OCI-LY7 (cell line): ENCODE measurements around the gene PRKCI. TPM values are rescaled to one million over a fixed set of nuclear protein-coding genes. Genes with fewer than 3 reads are reported as not detected.

ENCODE experiments used
- BruUV-seq: library from RNA; stranded (reverse); fragments of 400-500 nt; replicated peaks from 2 replicates; lab custom pipeline; 2021; lab: Mats Ljungman, UMichigan
- CTCF ChIA-PET: fragments of 300-600 bp; sonication (Branson Sonifier 250); formaldehyde crosslinking; loops from one replicate; lab custom pipeline; 2022; ENCODE audit warnings: antibody characterized with exemption; ENCODE audit not compliant: unreplicated experiment; lab: Charles Lee
- POLR2A ChIA-PET: fragments of 300-600 bp; sonication (Branson Sonifier 250); formaldehyde crosslinking; loops from one replicate; lab custom pipeline; 2022; ENCODE audit warnings: antibody characterized with exemption; lab: Charles Lee
- DNase-seq: peaks from one replicate; pipeline ENCODE4 v3.0.0-alpha.2; 2015; ENCODE audit warnings: low spot score
- H2AFZ ChIP-seq: fragments of 200-600 bp; sonication (generic), shearing (Covaris generic); 2 replicates; pipeline ENCODE4 v1.6.1; 2014; ENCODE audit warnings: mild to moderate bottlenecking, antibody characterized with exemption, low read length, moderate library complexity
- H3K27ac ChIP-seq: fragments of 200-600 bp; sonication (generic); 2 replicates; pipeline ENCODE4 v1.5.1; 2014; ENCODE audit warnings: mixed run types, low read depth, mild to moderate bottlenecking, moderate library complexity, low read length, inconsistent platforms; ENCODE audit not compliant: poor library complexity, severe bottlenecking
- H3K36me3 ChIP-seq: fragments of 200-600 bp; sonication (generic); 2 replicates; pipeline ENCODE4 v1.6.1; 2014; ENCODE audit warnings: mild to moderate bottlenecking, antibody characterized with exemption, low read length, moderate library complexity, mixed read lengths; ENCODE audit not compliant: insufficient read depth
- H3K4me1 ChIP-seq: fragments of 200-600 bp; sonication (generic); 2 replicates; pipeline ENCODE4 v1.5.1; 2014; ENCODE audit warnings: mild to moderate bottlenecking, low read length; ENCODE audit not compliant: insufficient read depth, poor library complexity, severe bottlenecking
- H3K4me2 ChIP-seq: fragments of 200-600 bp; sonication (generic); 2 replicates; pipeline ENCODE4 v1.6.1; 2014; ENCODE audit warnings: mild to moderate bottlenecking, low read length
- H3K4me3 ChIP-seq: fragments of 200-600 bp; sonication (generic); 2 replicates; pipeline ENCODE4 v1.5.1; 2014; ENCODE audit warnings: mild to moderate bottlenecking, low read depth, low read length; ENCODE audit not compliant: poor library complexity, severe bottlenecking
- H3K79me2 ChIP-seq: fragments of 200-600 bp; sonication (generic); 2 replicates; pipeline ENCODE4 v1.6.1; 2016; ENCODE audit warnings: low read depth, mild to moderate bottlenecking, low read length, moderate library complexity, mixed read lengths; ENCODE audit not compliant: insufficient read depth
- H3K9me2 ChIP-seq: fragments of 200-600 bp; sonication (generic); 2 replicates; pipeline ENCODE4 v1.6.1; 2016; ENCODE audit warnings: mild to moderate bottlenecking, low read length, mixed read lengths; ENCODE audit not compliant: insufficient read depth
- H3K9me3 ChIP-seq: fragments of 200-600 bp; sonication (generic); 2 replicates; pipeline ENCODE4 v1.6.1; 2014; ENCODE audit warnings: mild to moderate bottlenecking, mixed run types, low read length, mixed read lengths
- H4K20me1 ChIP-seq: fragments of 200-600 bp; sonication (generic); 2 replicates; pipeline ENCODE4 v1.6.1; 2014; ENCODE audit warnings: mild to moderate bottlenecking, antibody characterized with exemption, low read length, moderate library complexity, mixed read lengths; ENCODE audit not compliant: insufficient read depth
- EZH2phosphoT487 ChIP-seq: fragments of 200-600 bp; sonication (generic); IDR thresholded peaks from 2 replicates; pipeline ENCODE4 v1.6.1; 2018; ENCODE audit warnings: low read depth, borderline replicate concordance, mild to moderate bottlenecking, mixed run types, antibody characterized with exemption, low read length, moderate library complexity, mixed read lengths
- intact Hi-C: fragments of 100-400 bp; cut with micrococcal nuclease; formaldehyde crosslinking; loops from one replicate; pipeline ENCODE4 v1.10.0; 2022; ENCODE audit not compliant: unreplicated experiment
- total RNA-seq, 2 experiments: library from RNA; depleted of rRNA in 1 of 2; stranded (reverse); fragments of >200 nt in 1 of 2; shearing (Covaris generic) in 1 of 2; gene quantifications; 2 replicates each; pipeline ENCODE4 v1.2.3, GENCODE V29; 2014 to 2022
- TF ChIP-seq, protein P1 (sequence below): fragments of 200-600 bp; sonication (generic); conservative IDR thresholded peaks from 2 replicates; pipeline ENCODE4 v1.5.1; 2014; ENCODE audit warnings: mild to moderate bottlenecking, antibody characterized with exemption, low read length, moderate library complexity, mixed read lengths

The PRKCI gene
- total RNA-seq, 2 experiments from 2014 or later = 27.6 to 36.2 TPM

DNA sequence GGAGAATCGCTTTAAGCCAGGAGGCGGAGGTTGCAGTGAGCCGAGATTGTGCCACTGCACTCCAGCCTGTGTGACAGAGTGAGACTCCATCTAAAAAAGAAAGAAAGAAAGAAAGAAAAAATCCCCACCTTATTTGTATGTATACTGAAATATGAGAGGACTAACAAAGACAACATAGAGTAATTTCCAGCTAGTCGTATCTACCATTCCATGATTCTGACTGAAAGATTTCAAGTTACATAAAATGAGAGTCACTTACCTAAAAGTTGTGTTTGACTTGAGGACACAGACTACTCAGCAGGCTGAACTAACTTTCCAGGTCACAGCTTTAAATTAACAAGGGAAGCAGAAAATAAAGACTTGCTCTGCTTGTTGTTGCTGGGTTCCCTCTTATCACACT is 18.8 kb upstream of the PRKCI start:
- no peak overlapping the region for H3K4me3 ChIP-seq
- no peaks in the 10 kb centered on the region for H3K79me2 ChIP-seq
- no peak for DNase-seq
- ChIA-PET CTCF (no interaction called here), POLR2A (interaction anchor here (0.5 to 1.8 kb wide), 5 partner anchors 9 to 254 kb away, joined by 3 to 9 read pairs (median 3); no protein-coding TSS in a partner anchor)
- BruUV-seq = no TSS peak
- H4K20me1 ChIP-seq = no peaks in the 10 kb centered on the region
- H3K36me3 ChIP-seq = no peaks in the 10 kb centered on the region
- no peaks in the 10 kb centered on the region for H3K9me2 ChIP-seq
- H3K4me2 ChIP-seq = no peak overlapping the region
- H2AFZ ChIP-seq = no peak overlapping the region
- no peak overlapping the region for H3K27ac ChIP-seq
- H3K4me1 ChIP-seq = no peaks in the 10 kb centered on the region
- TF ChIP-seq, protein P1, sequence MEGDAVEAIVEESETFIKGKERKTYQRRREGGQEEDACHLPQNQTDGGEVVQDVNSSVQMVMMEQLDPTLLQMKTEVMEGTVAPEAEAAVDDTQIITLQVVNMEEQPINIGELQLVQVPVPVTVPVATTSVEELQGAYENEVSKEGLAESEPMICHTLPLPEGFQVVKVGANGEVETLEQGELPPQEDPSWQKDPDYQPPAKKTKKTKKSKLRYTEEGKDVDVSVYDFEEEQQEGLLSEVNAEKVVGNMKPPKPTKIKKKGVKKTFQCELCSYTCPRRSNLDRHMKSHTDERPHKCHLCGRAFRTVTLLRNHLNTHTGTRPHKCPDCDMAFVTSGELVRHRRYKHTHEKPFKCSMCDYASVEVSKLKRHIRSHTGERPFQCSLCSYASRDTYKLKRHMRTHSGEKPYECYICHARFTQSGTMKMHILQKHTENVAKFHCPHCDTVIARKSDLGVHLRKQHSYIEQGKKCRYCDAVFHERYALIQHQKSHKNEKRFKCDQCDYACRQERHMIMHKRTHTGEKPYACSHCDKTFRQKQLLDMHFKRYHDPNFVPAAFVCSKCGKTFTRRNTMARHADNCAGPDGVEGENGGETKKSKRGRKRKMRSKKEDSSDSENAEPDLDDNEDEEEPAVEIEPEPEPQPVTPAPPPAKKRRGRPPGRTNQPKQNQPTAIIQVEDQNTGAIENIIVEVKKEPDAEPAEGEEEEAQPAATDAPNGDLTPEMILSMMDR = no peak
- TF ChIP-seq EZH2phosphoT487 = no peak
- intact Hi-C loops = no loop called here
- no peaks in the 10 kb centered on the region for H3K9me3 ChIP-seq

DNA sequence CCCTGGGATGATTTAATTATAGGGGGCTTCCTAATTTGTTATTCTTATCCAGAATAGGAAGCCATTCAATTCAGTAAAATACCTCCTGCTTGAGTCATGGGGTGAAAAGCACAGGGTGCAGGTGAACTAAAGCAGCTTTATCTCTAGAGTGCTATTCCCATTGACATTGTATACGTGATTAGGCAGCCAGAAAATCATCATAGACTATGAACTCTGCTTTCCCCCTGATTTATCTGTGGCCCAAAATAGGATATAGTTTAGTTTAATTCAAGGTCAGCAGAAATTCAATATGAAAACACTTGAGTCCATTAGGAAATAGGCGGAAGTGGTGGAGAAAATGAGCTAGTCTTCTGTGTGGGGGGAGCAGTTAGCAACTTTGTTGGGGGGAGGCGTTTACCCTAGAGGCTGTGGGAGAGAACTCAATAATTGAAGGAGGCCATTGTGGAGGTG is 18.2 kb upstream of the PRKCI start:
- no peak for TF ChIP-seq EZH2phosphoT487
- TF ChIP-seq, protein P1 = no peak

DNA sequence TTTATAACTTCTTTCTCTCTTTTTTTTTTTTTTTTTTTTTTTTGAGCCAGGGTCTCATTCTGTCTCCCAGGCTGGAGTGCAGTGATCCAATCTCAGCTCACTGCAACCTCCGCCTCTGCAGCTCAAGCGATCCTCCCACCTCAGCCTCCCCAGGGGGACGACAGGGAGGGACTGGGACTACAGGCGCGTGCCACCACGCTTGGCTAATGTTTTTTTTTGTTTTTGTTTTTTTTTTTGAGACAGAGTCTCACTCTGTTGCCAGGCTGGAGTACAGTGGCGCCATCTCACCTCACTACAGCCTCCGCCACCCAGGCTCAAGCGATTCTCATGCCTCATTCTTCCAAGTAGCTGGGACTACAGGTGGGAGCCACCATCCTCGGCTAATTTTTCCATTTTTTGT is 17.7 kb upstream of the PRKCI start:
- BruUV-seq = no TSS peak
- H3K79me2 ChIP-seq = no peaks in the 10 kb centered on the region
- H3K4me1 ChIP-seq = no peaks in the 10 kb centered on the region
- no peaks in the 10 kb centered on the region for H3K36me3 ChIP-seq
- no peaks in the 10 kb centered on the region for H4K20me1 ChIP-seq
- H3K9me3 ChIP-seq = no peaks in the 10 kb centered on the region
- H2AFZ ChIP-seq = no peak overlapping the region
- H3K27ac ChIP-seq = no peak overlapping the region
- ChIA-PET POLR2A (interaction anchor here (0.6 to 1.8 kb wide), 2 partner anchors 14 to 19 kb away, joined by 3 to 9 read pairs; no protein-coding TSS in a partner anchor), CTCF (no interaction called here)
- no peak for DNase-seq
- H3K9me2 ChIP-seq = no peaks in the 10 kb centered on the region
- no peak overlapping the region for H3K4me2 ChIP-seq
- H3K4me3 ChIP-seq = no peak overlapping the region
- intact Hi-C loops = no loop called here
- no peak for TF ChIP-seq EZH2phosphoT487

More for the DNA sequence above, 18.2 kb upstream of the PRKCI start:
- DNase-seq = no peak
- Histone ChIP-seq H3K79me2 (no peaks in the 10 kb centered on the region), H3K36me3 (no peaks in the 10 kb centered on the region), H4K20me1 (no peaks in the 10 kb centered on the region), H2AFZ (no peak overlapping the region), H3K27ac (no peak overlapping the region), H3K4me3 (no peak overlapping the region), H3K9me2 (no peaks in the 10 kb centered on the region), H3K4me1 (no peaks in the 10 kb centered on the region), H3K4me2 (no peak overlapping the region), H3K9me3 (no peaks in the 10 kb centered on the region)
- no TSS peak for BruUV-seq
- ChIA-PET POLR2A (interaction anchor here (0.5 to 1.8 kb wide), 4 partner anchors 9 to 255 kb away, joined by 3 to 9 read pairs (median 4); no protein-coding TSS in a partner anchor), CTCF (no interaction called here)
- intact Hi-C loops = no loop called here
